Endodermal cell (in vitro differentiated cells): ENCODE results near the gene RUNX2. TPM values are rescaled to one million over a fixed set of nuclear protein-coding genes. Genes with fewer than 3 reads are reported as not detected.

ENCODE experiments used
- DNase-seq: peaks from one replicate; pipeline ENCODE4 v3.0.0-alpha.2; 2017
- H3K27ac ChIP-seq: 2 replicates; pipeline ENCODE4 v1.5.1; 2013; ENCODE audit warnings: mild to moderate bottlenecking, low read depth, low read length, moderate library complexity
- H3K27me3 ChIP-seq: 2 replicates; pipeline ENCODE4 v1.6.1; 2013; ENCODE audit warnings: mild to moderate bottlenecking, low read length, moderate library complexity; ENCODE audit not compliant: insufficient read depth, control insufficient read depth, poor library complexity, severe bottlenecking
- H3K36me3 ChIP-seq: 2 replicates; pipeline ENCODE4 v1.7.0; 2013; ENCODE audit warnings: mild to moderate bottlenecking, low read length, moderate library complexity; ENCODE audit not compliant: control insufficient read depth, insufficient read depth
- H3K4me1 ChIP-seq: one replicate; pipeline ENCODE4 v1.7.0; 2013; ENCODE audit warnings: low read length; ENCODE audit not compliant: control insufficient read depth, insufficient read depth
- H3K4me3 ChIP-seq: 2 replicates; pipeline ENCODE4 v1.5.1; 2013; ENCODE audit warnings: mild to moderate bottlenecking, low read length, moderate library complexity
- H3K9ac ChIP-seq: 2 replicates; pipeline ENCODE4 v1.6.1; 2013; ENCODE audit warnings: mild to moderate bottlenecking, low read length, moderate library complexity; ENCODE audit not compliant: poor library complexity, severe bottlenecking; ENCODE audit errors: extremely low read depth
- H3K9me3 ChIP-seq: 2 replicates; pipeline ENCODE4 v1.6.1; 2013; ENCODE audit warnings: mild to moderate bottlenecking, low read length, moderate library complexity; ENCODE audit not compliant: control insufficient read depth
- H3K27ac Mint-ChIP-seq: 2 replicates; pipeline ENCODE4 v1.8.0; 2020; ENCODE audit warnings: mixed read lengths
- H3K27me3 Mint-ChIP-seq: 2 replicates; pipeline ENCODE4 v1.8.0; 2021; ENCODE audit warnings: mild to moderate bottlenecking, mixed read lengths; ENCODE audit not compliant: insufficient read depth
- H3K36me3 Mint-ChIP-seq: 2 replicates; pipeline ENCODE4 v1.8.0; 2020; ENCODE audit warnings: low read depth, mixed read lengths
- H3K4me1 Mint-ChIP-seq: 2 replicates; pipeline ENCODE4 v1.8.0; 2020; ENCODE audit warnings: mixed read lengths
- H3K4me3 Mint-ChIP-seq: 2 replicates; pipeline ENCODE4 v1.8.0; 2020; ENCODE audit warnings: mild to moderate bottlenecking, moderate library complexity, mixed read lengths
- H3K9me3 Mint-ChIP-seq: 2 replicates; pipeline ENCODE4 v1.8.0; 2020; ENCODE audit warnings: mild to moderate bottlenecking, mixed read lengths
- CTCF ChIP-seq: fragments of 200-600 bp; sonication (generic); conservative IDR thresholded peaks from 2 replicates; pipeline ENCODE4 v1.5.0; 2021; ENCODE audit warnings: antibody characterized with exemption, mild to moderate bottlenecking
- WGBS, 2 experiments: methylation state at CpG; one replicate each; pipeline versions ENCODE4 v1.1.5 to v1.1.7; 2013; ENCODE audit warnings: missing lambda C conversion rate in 2 of 2, mixed read lengths in 1 of 2; ENCODE audit not compliant: insufficient coverage in 1 of 2, insufficient read length in 1 of 2; 5-methylcytosine and 5-hydroxymethylcytosine counted together
- total RNA-seq, 2 donors: library from RNA; stranded (reverse); fragmentation: NEBNext Ultra II Directional in 1 of 2; extraction: Animal tissue kit (Norgen Biotek cat#: 25700) in 1 of 2; gene quantifications; 2 replicates in 1 of 2; 3 replicates in 1 of 2; pipeline ENCODE4 v1.2.1, GENCODE V29; 2021

RUNX2 gene
- total RNA-seq, 2 donors from 2014 or later: 0.18 to 0.26 TPM

DNA sequence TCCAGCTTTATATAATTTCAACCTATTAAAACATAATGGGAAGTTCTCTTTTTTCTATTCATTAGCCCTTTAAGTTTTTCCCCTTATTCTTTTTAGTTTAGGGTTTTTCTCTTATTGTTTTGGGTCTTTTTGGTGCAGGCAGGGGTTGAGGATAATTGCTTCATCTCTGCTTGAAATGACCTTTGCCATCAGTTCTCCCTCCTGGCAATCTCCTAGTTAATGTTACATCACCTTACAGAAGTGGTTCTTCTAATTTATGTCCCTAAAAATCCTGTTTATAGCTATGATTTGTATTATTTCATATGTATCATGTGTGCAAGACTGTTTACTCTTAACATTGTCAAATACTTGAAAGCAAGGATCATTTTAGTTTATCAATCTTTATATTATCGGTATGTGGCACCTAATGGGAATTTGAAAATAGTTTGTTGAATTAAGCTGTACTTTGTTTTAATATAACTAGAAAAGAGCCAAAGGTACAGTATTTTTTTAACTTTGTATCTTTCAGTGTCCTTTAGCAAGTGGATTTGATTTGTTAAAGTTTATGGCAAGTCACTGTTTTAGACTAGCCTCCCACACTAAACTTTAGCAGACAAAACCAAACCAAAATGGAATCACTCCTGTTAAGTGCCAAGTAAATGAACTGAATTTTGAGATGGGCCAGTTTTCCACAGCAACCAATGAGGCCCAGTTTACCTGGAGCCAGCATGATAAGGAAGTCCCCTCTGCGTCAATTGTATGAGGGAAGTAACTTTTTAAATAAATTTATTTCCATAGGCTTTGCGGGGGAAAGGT lies 26.6 kb upstream of the RUNX2 start:
- no peak for TF ChIP-seq CTCF
- peaks cover 20% of the 10 kb centered on the region for H3K9me3 Mint-ChIP-seq
- peaks cover 12% of the 10 kb centered on the region for H3K4me1 Mint-ChIP-seq
- Histone ChIP-seq H3K4me1 (no peaks in the 10 kb centered on the region), H3K27me3 (no peaks in the 10 kb centered on the region), H3K4me3 (no peak overlapping the region), H3K27ac (no peak overlapping the region), H3K36me3 (peaks cover 8% of the 10 kb centered on the region), H3K9ac (no peak overlapping the region), H3K9me3 (peaks cover 28% of the 10 kb centered on the region)
- WGBS, 2 experiments: 75% methylated on average over 2 to 3 of the region's 3 CpGs
- peaks cover 19% of the 10 kb centered on the region for H3K36me3 Mint-ChIP-seq
- DNase-seq: no peak
- no peak overlapping the region for H3K27ac Mint-ChIP-seq
- no peak overlapping the region for H3K4me3 Mint-ChIP-seq
- H3K27me3 Mint-ChIP-seq: no peaks in the 10 kb centered on the region

- Mint-ChIP-seq H3K4me3 (no peak overlapping the region), H3K36me3 (peaks cover 30% of the 10 kb centered on the region), H3K4me1 (peaks cover 12% of the 10 kb centered on the region), H3K27me3 (no peaks in the 10 kb centered on the region), H3K9me3 (peaks cover 33% of the 10 kb centered on the region), H3K27ac (no peak overlapping the region)
- H3K9ac ChIP-seq: no peak overlapping the region
- H3K9me3 ChIP-seq: peaks cover 41% of the 10 kb centered on the region
- DNase-seq: no peak
- H3K4me1 ChIP-seq: no peaks in the 10 kb centered on the region
- no peaks in the 10 kb centered on the region for H3K27me3 ChIP-seq
- H3K36me3 ChIP-seq: peaks cover 8% of the 10 kb centered on the region
- no peak for TF ChIP-seq CTCF
- H3K27ac ChIP-seq: no peak overlapping the region
- WGBS, 2 experiments: 93% methylated on average over 2 of the region's 3 CpGs; no CpG with 5 or more reads in 1 of the 2 experiments
- H3K4me3 ChIP-seq: no peak overlapping the region
Observed at GRCh38 chr6:45302832-45303231, 25.3 kb upstream of the RUNX2 start.

GRCh38 chr6:45305546-45305945 lies 22.6 kb upstream of the RUNX2 start:
- no peaks in the 10 kb centered on the region for H3K27me3 Mint-ChIP-seq
- H3K36me3 Mint-ChIP-seq: peaks cover 49% of the 10 kb centered on the region
- Histone ChIP-seq H3K9me3 (peaks cover 65% of the 10 kb centered on the region), H3K36me3 (peaks cover 5% of the 10 kb centered on the region), H3K4me1 (no peaks in the 10 kb centered on the region), H3K4me3 (no peak overlapping the region), H3K27me3 (no peaks in the 10 kb centered on the region), H3K9ac (no peak overlapping the region), H3K27ac (no peak overlapping the region)
- H3K9me3 Mint-ChIP-seq: peaks cover 53% of the 10 kb centered on the region
- no peak overlapping the region for H3K27ac Mint-ChIP-seq
- no peak for DNase-seq
- 63 to 87% methylated on average over 1 of the region's 1 CpG for WGBS, 2 experiments
- peaks cover 14% of the 10 kb centered on the region for H3K4me1 Mint-ChIP-seq
- no peak overlapping the region for H3K4me3 Mint-ChIP-seq
- TF ChIP-seq CTCF: no peak
